Adrenal gland (tissue), 5 donors: ENCODE data around the gene ATXN1.

Experiments used
- POLR2A ChIP-seq, 2 donors: fragments of 450-650 bp; IDR thresholded peaks; one replicate each; pipeline ENCODE4 v1.6.1; 2017; ENCODE audit warnings: antibody characterized with exemption in 2 of 2, mild to moderate bottlenecking in 2 of 2, moderate library complexity in 1 of 2
- TF ChIP-seq, protein P1 (sequence below), 6 experiments: fragments of 450-650 bp in 4 of 6; fragments of 200-600 bp in 2 of 6; sonication (generic) in 1 of 6; IDR thresholded peaks; 1 replicate in 5 of 6; 2 replicates in 1 of 6; pipeline versions ENCODE4 v1.5.1 to v1.8.0; 2016 to 2021; ENCODE audit warnings: antibody characterized with exemption in 6 of 6, mild to moderate bottlenecking in 2 of 6, moderate library complexity in 1 of 6
- donor health status: DM: no; HTN: no; CAD: no.

- TF ChIP-seq POLR2A (IDR thresholded peaks at IDR 0.05): no peak
- TF ChIP-seq, protein P1, sequence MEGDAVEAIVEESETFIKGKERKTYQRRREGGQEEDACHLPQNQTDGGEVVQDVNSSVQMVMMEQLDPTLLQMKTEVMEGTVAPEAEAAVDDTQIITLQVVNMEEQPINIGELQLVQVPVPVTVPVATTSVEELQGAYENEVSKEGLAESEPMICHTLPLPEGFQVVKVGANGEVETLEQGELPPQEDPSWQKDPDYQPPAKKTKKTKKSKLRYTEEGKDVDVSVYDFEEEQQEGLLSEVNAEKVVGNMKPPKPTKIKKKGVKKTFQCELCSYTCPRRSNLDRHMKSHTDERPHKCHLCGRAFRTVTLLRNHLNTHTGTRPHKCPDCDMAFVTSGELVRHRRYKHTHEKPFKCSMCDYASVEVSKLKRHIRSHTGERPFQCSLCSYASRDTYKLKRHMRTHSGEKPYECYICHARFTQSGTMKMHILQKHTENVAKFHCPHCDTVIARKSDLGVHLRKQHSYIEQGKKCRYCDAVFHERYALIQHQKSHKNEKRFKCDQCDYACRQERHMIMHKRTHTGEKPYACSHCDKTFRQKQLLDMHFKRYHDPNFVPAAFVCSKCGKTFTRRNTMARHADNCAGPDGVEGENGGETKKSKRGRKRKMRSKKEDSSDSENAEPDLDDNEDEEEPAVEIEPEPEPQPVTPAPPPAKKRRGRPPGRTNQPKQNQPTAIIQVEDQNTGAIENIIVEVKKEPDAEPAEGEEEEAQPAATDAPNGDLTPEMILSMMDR (IDR thresholded peaks at IDR 0.05): no peak
Observed at GRCh38 chr6:16405375-16405774, 355.9 kb downstream of the ATXN1 start.
